Kasumi-1 (cell line): ENCODE data around the gene NEK4.
"Not testable (repeated sequence)": the region's sequence is repeated elsewhere in the genome, so short reads cannot be mapped to it uniquely, and the experiment has no call there.

ENCODE experiments used
- DNase-seq, 2 experiments: peaks; one replicate each; lab custom pipeline; 2025; lab: John Stamatoyannopoulos, UW

Gene NEK4

DNA sequence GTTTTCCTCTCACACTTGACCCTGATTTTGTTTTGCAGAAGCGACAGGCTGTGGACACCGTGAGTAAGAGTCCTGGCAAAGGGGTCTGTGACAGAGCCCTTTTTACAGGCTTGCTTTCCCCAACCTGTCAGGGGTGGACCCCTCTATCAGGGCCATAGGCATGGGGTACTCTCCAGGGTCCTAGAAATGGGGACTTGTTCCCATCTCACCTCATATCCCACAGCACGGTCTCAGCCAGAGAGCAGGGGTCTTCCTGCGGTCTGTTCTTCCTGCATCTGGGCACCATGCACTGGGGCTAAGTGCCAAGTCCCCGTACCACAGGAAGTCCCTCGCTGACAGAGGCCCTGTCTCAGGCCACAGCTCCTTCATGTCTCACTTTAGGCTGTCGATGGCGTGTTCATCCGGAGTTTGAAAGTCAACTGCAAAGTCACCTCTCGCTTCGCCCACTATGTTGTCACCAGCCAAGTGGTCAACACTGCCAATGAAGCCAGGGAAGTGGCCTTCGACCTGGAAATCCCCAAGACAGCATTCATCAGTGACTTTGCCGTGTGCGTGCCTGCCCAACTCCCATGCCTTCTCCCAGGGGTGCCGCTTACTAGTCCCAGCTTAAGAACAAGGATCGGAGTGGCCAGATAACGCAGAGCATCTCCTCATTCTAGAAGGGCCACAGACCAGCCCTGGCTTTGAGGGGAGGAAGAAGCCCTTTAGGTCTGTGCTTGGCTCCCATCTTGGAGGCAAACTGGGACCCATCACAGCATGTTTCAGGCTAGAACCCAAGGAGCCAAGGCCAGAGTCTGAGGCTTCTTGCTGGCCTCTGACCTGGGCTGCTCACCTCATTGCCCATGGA, 7.4 kb upstream of the NEK4 start:
- DNase-seq: no peak

DNA sequence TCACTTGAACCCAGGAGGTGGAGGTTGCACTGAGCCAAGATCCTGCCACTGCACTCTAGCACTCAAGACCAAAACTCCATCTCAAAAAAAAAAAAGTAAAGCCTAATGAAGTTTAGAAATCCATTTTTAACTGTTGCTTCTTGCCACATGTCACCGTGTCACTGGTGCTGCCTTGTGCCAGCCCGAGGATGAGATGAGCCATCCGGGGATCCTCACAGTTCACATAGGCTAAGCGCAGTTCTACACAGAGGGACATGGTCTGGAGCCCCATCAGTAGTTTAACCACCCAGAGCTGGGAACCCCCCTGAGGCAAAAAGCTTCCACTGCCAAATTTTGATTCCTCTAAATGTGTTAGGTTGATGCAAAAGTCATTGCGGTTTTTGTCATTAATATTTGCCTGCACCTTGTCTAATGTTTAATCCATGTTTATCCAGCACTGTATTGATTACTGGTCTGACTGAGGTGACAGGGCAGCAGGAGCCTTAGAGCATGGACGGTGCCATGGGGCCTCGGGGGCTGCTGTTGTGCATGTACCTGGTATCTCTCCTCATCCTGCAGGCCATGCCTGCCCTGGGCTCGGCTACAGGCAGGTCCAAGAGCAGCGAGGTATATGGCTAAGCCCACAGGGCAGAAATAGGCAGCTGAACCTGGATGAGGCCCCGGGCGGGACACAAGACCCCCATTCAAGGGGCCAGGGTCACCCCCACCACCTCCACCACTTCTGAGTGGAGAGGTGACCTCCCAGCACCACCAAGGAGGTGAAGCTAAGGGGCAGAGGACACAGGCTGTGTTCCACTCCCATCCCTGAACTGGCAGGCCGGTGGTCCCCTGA, 6.6 kb upstream of the NEK4 start, which contains the start of gene ITIH1:
ITIH1 (plus strand) TSS at position 473 of the 832 bp plus-strand sequence; CDS start at position 490, 17 bp downstream.
- no peak for DNase-seq

DNA sequence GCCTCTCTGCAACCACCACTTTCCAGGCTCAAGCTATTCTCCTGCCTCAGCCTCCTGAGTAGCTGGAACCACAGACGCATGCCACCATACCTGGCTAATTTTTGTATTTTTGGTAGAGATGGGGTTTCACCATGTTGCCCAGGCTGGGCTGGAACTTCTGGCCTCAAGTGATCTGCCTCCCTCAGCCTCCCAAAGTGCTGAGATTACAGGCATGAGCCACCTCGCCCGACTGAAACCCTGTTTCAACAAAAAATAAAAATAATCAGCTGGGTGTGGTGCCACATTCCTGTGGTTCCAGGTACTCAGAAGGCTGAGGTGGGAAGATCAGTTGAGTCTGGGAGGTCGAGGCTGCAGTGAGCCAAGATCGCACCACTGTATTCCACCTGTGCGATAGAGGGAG, 5.7 kb upstream of the NEK4 start:
- not testable (repeated sequence) for DNase-seq

DNA sequence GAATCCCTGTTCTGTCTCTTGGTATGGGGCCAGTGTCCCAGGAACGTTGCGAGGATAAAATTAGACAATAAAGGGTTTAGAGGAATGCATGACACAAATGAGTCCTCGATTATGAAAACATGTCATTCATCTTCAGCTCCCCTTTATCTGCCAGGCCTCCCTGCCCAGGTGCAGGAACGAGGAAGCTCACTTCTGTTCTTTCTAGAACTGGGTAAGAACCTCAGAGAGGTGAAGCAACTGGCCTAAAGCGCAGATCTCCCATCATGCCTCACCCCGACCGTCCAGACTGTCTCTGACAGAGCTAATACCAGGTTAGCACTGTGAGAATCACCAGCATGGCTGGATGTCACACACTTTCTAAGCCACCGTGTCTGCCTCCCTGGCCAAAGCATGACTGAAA, 5.1 kb upstream of the NEK4 start:
- DNase-seq: no peak

DNA sequence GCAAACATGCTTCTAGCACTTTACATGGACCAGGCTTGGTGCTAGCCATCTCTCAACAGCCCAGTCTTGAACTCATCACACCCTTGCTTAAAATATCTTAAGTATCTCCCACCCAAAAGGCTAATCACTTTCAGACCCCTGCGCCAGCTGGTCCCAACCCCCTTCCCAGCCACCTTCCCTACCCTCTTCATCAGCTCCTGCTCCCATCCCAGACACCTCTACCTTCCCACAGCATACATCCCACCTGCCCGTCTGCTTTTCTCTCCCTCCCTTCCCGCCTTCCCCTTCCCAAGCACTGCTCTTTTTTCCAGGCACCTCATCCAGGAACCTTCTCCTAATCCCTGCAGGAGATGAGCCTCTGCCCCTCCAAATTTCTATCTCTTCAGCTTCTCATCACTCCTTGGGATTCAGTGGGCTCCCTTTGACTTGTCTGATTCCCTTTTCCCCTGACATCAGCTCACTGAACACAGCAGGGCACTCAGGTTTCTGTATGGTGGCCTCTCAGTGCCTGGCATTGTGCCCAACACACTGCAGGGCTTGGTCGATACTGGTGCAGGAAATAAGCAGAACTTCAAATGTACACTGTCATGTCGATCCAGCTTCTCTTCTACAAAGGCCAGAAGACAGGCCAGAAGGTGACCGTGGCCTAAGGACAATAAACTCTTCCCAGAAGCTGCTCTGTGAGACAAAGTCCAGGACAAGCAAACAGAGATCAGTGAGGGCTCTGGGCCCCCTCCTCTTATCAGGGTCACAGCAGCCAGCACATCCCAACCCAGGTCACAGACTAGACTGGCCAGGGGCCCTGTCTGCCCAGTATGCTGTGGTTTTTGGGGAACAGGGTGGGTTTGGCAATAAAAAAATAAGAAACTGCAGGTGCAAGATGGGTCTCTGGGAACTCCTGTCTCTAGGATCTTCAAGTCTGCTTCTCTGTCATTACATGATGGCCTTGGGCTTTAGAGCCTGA, 4.4 kb upstream of the NEK4 start:
- DNase-seq: no peak

DNA sequence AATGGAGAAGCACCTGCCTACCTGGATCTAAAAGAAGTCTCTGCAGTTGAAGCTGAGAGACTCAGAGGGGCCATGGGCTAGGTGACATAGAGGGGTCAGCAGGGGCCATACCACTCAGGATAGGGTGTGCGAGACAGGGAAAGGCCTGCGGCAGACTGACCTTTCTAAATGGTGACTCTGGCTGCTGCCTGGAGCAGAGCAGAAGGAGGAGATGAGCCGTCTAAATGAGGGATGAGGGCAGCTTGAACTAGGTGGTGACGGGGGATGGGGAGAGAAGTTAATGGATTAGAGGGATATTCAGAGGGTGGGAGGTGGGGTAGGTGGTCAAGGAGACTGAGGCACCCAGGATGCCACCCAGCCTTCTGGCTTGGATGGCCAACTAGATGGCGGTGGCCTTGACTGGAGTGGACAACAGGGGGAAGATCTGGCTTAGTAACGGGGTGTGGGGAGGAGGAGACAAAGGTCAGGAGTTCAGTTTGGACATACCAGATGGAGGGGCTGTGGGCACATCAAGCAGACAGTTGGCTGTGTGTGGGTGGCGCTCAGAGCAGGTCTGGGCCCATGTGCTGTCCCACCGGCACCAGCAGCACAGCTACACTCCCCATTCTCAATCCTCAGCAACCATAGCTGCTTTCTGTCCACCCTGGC, 3.5 kb upstream of the NEK4 start:
- DNase-seq: no peak

DNA sequence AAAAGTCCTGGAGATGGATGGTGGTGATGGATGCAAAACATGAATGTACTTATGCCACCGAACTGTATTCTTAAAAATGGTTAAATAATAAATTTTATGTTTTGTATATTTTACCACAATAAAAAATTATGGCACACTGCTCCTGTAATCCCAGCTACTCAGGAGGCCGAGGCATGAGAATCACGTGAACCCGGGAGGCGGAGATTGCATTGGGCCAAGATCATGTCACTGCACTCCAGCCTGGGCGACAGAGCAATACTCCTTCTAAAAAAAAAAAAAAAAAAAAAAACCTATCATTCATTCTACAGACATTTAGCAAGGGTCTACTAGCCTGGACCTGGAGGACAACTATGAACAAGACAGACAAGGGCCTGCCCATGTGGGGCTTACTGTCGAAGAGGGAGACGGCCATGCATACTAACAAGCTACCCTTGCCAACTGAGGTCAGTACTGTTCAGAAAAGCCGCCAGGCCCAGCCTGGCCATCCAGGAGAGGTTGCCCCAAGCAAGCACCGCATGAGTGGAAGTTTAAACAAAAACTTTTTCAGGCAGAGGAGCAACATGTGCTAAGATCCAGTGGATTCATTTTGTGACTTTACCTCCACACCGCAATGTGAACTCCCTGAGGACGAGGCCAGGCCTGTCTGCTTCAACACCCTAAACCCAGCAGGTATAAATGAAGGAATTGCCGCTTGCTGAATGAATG, 2.8 kb upstream of the NEK4 start:
- no peak for DNase-seq

DNA sequence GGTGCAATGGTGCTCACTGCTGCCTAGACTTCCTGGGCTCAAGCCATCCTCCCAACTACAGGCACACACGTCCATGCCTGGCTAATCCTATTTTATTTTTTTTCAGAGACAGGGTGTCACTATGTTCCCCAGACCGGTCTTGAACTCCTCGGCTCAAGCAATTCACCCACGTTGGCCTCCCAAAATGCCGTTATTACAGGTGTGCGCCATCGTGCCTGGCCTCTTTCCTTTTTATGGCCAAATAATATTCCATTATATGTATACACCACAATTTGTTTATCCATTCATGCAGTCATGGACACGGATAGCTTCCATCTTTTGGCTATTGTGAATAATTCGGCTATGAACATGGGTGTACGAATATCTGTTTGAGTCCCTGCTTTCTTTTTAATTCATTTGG, 962 bp upstream of the NEK4 start:
- DNase-seq: no peak

DNA sequence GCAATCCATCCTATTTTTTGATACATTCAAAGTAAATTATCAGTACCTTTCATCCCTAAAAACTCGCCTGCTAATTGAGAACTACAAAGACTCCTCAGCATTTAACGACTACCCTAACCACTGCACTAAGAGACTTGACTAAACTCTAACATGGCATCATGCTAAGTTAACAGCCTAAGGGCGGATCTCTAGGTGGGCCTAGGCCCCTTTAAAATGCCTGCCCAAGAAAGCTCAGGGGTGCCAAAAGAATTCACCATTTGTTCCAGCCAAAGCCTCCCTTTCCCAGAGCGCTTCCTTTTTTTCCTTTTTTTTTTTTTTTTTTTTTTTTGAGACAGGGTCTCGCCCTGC, 568 bp upstream of the NEK4 start:
- no peak for DNase-seq

DNA sequence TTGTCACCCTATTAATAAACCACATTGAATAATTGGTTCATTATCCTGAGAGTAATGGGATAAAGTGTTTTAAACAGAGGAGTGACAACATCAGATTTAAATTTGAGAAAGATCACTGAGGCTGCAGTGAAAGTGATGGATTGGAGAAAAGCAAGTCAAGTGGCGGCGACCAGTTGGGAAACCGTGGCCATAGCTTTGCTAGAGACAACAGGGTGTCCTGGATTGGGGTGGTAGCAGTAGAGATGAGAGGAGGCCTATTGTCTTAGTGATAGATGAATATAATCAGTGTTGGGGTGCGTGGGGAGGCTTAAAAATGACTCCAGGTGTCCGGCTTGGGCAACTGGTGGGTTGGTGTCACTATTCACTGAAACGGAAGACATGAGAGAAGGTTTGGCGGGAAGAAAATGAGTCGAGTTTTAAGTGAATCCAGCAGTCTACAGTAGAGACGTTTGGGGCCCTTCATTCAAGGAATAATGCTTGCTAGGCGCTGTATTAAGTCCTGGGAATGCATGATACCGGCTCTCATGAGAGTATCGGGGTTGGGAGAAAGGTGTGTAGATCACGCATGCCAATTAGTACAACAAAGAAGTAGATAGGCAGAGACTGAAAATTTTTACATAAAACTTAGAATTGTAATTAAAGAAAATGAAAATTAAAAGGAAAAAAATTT, 819 bp downstream of the NEK4 start:
- DNase-seq: peak in 1 of 2 experiments; percentile 39

DNA sequence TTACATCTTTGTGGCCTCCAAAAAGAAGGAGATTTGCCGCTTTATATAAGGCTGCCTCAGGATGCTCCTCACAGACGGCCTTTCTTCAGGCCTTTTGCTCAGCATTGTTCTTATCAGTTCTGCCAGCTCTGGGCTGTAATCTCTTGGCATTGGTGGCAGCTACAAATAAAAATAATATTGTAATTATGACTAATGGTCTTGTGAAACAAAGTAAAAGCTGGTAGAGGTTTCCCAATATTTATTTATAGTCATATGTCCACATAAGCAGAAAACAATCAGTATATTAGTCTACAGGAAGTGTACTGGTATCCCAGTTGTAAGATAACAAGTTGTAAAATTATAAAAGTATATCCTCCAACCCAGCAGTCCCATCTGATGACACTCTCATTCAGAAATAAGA, 7.3 kb downstream of the NEK4 start:
- DNase-seq: no peak

DNA sequence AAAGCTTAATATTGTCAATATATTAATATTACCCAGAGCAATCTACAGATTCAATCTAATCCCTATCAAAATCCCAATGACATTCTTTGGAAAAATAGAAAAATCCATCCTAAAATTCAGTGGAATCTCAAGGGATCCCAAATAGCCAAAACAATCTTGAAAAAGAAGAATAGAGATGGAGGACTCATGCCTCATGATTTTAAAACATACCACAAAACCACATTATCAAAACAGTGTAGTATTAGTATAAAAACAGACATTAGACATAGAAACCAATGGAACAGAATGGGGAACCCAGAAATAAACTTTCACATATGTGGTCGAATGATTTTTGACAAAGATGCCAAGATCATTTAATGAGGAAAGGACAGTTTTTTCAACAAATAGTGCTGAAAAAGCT, 14.6 kb downstream of the NEK4 start:
- no peak for DNase-seq

DNA sequence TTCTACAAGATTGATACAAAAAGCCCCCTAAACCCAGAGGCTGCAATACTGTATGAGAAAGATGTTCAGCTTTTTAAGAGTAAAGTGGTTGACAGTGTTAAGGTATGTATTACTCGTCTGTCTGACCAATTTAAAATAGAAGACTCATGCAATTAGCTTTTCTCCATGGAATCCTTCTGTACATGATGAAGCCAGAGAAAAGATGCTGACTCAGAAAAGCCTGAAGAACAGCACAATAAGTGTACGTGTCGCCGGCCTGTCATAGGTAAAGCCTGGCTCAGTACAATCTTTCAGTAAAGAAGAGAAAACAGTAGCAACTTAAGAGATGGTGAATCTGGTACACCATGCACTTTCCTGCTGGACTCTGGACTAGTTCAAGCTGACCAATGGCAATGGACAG, 16.4 kb downstream of the NEK4 start:
- no peak for DNase-seq

DNA sequence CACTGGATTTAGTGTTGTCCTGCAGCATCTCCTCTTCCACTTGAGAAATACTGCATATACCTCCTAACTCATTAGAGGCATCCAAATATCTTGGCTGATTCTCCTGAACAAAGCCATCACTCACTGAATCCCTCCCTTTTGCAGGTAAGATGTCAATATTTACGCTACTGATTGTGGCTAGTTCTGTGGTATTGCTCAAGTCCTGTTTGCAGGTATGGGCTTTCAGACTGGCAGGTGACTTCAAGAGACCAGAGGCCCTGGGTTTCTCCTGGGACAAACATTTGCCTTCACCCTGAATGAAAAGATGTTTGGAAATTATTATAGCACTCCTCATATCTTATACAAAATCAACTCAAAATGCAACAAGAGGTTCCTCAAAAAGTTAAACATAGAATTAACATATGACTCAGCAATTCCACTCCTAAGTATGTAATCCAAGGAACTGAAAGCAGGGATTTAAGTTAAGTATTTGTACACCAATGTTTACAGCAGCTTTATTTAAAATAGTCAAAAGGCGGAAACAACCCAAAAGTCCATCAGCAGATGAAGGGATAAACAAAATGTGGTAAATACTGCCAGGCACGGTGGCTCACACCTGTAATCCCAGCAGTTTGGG, 18.6 kb downstream of the NEK4 start:
- DNase-seq: no peak

DNA sequence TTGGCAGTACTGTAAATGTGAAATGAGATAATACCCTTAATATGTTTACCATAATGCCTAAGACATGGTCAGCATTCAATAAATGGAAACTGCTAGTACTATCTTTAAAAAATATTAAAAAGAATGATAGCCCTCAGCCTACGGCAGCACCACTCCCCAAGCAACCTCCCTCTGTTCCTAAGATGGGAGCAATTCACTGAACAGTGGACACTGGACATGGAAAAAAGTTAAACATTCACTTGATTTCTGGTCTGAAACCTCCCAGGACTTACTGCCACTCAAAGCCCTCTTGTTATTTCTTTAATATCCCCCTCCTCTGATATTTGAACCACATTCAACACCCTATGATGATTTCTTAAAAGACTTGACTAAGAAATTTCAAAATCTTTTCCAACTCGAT, 27.0 kb downstream of the NEK4 start:
- DNase-seq: no peak

DNA sequence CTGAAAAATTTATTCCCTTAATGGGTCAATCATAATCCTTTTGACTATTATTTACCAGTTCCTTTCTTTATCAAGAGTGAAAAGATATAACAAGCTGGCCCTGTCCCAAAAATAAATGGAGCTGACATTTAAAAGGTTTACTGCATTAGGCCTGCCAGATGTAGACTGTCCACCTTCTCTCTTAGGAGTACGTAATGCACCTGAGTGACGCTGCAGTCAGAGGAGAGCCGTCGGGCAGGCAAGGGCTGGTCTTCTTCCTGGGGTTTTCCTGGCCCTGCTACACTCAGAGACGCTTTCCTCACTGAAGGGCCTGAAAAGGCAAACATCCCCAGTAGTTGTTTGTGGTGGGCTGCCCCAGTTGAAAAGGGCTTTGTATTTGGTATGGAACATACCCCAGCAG, 27.6 kb downstream of the NEK4 start:
- DNase-seq: no peak

DNA sequence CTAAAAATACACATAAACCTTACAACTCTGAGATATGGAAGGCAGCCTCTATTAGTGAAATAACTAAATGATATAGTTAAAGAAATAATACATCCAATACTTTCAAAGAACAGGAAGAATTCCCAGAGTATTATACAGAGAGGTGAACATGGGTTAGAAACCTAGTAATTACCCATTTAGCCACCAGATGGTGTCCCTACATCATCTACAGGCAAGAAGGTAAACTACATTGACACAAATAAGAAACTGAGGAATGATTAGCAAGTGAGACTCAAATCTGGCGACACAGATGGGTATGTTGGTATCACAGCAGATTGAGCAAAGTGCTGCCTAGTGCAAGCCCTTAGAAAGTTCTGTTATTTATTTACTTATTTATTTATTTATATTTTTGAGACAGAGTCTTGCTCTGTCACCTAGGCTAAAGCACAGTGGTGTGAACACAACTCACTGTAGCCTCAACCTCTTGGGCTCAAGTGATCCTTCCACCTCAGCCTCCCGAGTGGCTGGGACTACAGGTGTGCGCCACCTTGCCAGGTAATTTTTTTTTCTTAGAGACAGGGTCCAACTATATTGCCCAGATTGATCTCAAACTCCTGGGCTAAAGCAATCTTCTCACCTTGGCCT, 28.2 kb downstream of the NEK4 start:
- peak; percentile 36 to 62 for DNase-seq

DNA sequence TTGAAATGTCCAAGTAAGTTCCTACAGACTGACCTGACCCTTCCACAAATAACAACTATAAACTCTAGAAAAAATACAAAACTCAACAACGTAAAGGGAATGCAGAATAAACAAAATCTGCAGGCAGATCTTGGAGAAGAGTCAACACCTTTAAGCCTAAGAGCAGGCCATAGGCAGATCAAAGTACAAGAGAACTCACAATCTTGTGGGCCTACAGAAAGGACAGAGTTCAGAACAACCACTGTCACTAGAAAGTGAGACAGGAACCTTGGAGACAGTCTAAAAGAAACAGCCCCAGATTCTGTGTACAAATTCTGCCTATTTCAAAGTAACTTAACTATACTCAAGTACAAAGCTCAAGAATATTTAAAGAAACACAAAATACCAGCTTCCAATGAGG, 31.0 kb downstream of the NEK4 start:
- no peak for DNase-seq

DNA sequence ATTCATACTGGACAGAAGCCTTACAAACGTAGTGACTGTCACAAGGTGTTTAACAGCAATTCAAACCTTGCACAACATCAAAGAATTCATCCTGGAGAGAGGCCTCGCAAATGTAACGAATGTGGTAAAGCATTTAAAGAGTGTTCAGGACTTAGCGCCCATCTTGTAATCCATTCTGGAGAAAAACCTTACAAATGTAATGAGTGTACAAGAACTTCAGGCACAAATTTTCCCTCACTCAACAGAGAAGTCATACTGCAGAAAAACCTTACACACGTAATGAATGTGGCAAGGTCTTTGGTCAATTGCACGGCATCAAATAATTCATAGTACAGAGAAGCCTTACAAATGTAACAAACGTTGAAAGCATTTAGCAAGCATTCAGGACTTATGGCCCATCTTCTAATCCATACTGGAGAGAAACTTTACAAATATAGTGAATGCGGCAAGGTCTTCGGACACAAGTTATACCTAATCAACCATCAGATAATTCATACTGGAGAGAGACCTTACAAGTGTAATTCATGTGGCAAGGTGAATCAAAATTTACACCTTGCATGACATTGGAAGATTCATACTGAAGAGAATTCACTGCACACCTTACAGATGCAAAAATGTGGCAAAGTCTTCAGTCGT, 37.4 kb downstream of the NEK4 start:
- no peak for DNase-seq
